GM06990 (cell line): ENCODE results near the gene HRH1.

ENCODE experiments used
- DNase-seq: peaks from one replicate; pipeline ENCODE4 v3.0.0-alpha.2; 2011; ENCODE audit not compliant: insufficient read length; ENCODE audit errors: extremely low read depth
- H3K27me3 ChIP-seq: replicated peaks from 2 replicates; pipeline ENCODE4 v1.6.0; 2011; ENCODE audit warnings: low read length; ENCODE audit not compliant: control insufficient read depth, insufficient read depth
- H3K36me3 ChIP-seq: 2 replicates; pipeline ENCODE4 v1.5.1; 2011; ENCODE audit warnings: low read length; ENCODE audit not compliant: control insufficient read depth, insufficient read depth
- H3K4me3 ChIP-seq: replicated peaks from 2 replicates; pipeline ENCODE4 v1.5.1; 2011; ENCODE audit warnings: low read depth, mild to moderate bottlenecking, control low read depth, low read length
- CTCF ChIP-seq: IDR thresholded peaks from 2 replicates; pipeline ENCODE4 v1.5.1; 2011; ENCODE audit warnings: low read length, control low read depth, mild to moderate bottlenecking, inconsistent platforms; ENCODE audit not compliant: insufficient read depth, poor library complexity, severe bottlenecking

Gene HRH1

GRCh38 chr3:11137627-11137959, 16.7 kb upstream of the HRH1 start:
- no peak overlapping the region for H3K4me3 ChIP-seq

GRCh38 chr3:11138371-11138770, 15.9 kb upstream of the HRH1 start:
- no peak for DNase-seq
- Histone ChIP-seq H3K4me3 (no peak overlapping the region), H3K36me3 (no peaks in the 10 kb centered on the region), H3K27me3 (no peaks in the 10 kb centered on the region)
- TF ChIP-seq CTCF, result no peak

More at GRCh38 chr3:11137627-11137959, 16.7 kb upstream of the HRH1 start:
- Histone ChIP-seq H3K36me3 (no peaks in the 10 kb centered on the region), H3K27me3 (no peaks in the 10 kb centered on the region; the same call in 1 of the 2 replicates)
- no peak for DNase-seq
- TF ChIP-seq CTCF, result no peak

GRCh38 chr3:11140030-11140712, 14.1 kb upstream of the HRH1 start:
- no peak for TF ChIP-seq CTCF
- Histone ChIP-seq H3K36me3 (no peaks in the 10 kb centered on the region), H3K27me3 (no peaks in the 10 kb centered on the region), H3K4me3 (no peak overlapping the region)
- DNase-seq, result peak; percentile 38

- no peak for DNase-seq
- Histone ChIP-seq H3K36me3 (no peaks in the 10 kb centered on the region), H3K4me3 (no peak overlapping the region), H3K27me3 (no peaks in the 10 kb centered on the region)
- no peak for TF ChIP-seq CTCF
Measured at GRCh38 chr3:11140713-11141104, 13.6 kb upstream of the HRH1 start.

- no peaks in the 10 kb centered on the region for H3K27me3 ChIP-seq
- no peaks in the 10 kb centered on the region for H3K36me3 ChIP-seq
- H3K4me3 ChIP-seq, result no peak overlapping the region
- no peak for TF ChIP-seq CTCF
- DNase-seq, result no peak
Measured at GRCh38 chr3:11143476-11143875, 10.8 kb upstream of the HRH1 start.

- Histone ChIP-seq H3K36me3 (no peaks in the 10 kb centered on the region), H3K27me3 (no peaks in the 10 kb centered on the region), H3K4me3 (no peak overlapping the region)
- no peak for DNase-seq
- no peak for TF ChIP-seq CTCF
Measured at GRCh38 chr3:11144996-11145395, 9.3 kb upstream of the HRH1 start.
